Heart right ventricle (tissue), 16 donors: ENCODE measurements around the gene TBC1D20. TPM values are rescaled to one million over a fixed set of nuclear protein-coding genes. Genes with fewer than 3 reads are reported as not detected.

Experiments
- ATAC-seq, 8 donors: fragments of 200-7000 bp; cut with Tn5 transposase; one replicate each; pipeline ENCODE4 v1.9.1; 2020; ENCODE audit warnings: mild to moderate bottlenecking in 8 of 8, moderate library complexity in 8 of 8, moderate number of reproducible peaks in 1 of 8
- DNase-seq, 2 donors: peaks; one replicate each; pipeline ENCODE4 v3.0.0-alpha.2; 2020
- H3K27ac ChIP-seq, 10 donors: fragments of 200-600 bp; sonication (generic) in 2 of 10; one replicate each; pipeline versions ENCODE4 v1.5.0 to v1.8.0; 2020 to 2022; ENCODE audit warnings: mild to moderate bottlenecking in 3 of 10
- H3K27me3 ChIP-seq, 7 donors: fragments of 200-600 bp; one replicate each; pipeline ENCODE4 v1.8.0; 2021 to 2022; ENCODE audit warnings: mild to moderate bottlenecking in 2 of 7
- H3K36me3 ChIP-seq, 9 donors: fragments of 200-600 bp; sonication (generic) in 1 of 9; one replicate each; pipeline versions ENCODE4 v1.5.0 to v1.8.0; 2020 to 2022; ENCODE audit warnings: mild to moderate bottlenecking in 2 of 9
- H3K4me1 ChIP-seq, 9 donors: fragments of 200-600 bp; sonication (generic) in 1 of 9; one replicate each; pipeline versions ENCODE4 v1.5.0 to v1.8.0; 2020 to 2022; ENCODE audit warnings: mild to moderate bottlenecking in 4 of 9
- H3K4me3 ChIP-seq, 10 donors: fragments of 200-600 bp; sonication (generic) in 2 of 10; one replicate each; pipeline versions ENCODE4 v1.5.0 to v1.8.0; 2020 to 2022; ENCODE audit warnings: mild to moderate bottlenecking in 7 of 10, moderate library complexity in 2 of 10
- H3K9me3 ChIP-seq, 11 donors: fragments of 200-600 bp in 10 of 11; sonication (generic) in 2 of 11; one replicate each; pipeline versions ENCODE4 v1.5.0 to v1.8.0; 2013 to 2022; ENCODE audit warnings: mild to moderate bottlenecking in 2 of 11, control low read depth in 1 of 11, moderate library complexity in 1 of 11
- CTCF ChIP-seq, 9 donors: fragments of 200-600 bp; sonication (generic) in 2 of 9; IDR thresholded peaks; one replicate each; pipeline versions ENCODE4 v1.5.0 to v1.8.0; 2021 to 2022; ENCODE audit warnings: antibody characterized with exemption in 9 of 9, mild to moderate bottlenecking in 5 of 9, moderate library complexity in 1 of 9
- WGBS, 2 donors: extraction: QIAGEN DNeasy Blood & Tissue Kit; methylation state at CpG; one replicate each; pipeline ENCODE4 v1.1.7; 2013; ENCODE audit warnings: inconsistent platforms in 1 of 2; 5-methylcytosine and 5-hydroxymethylcytosine counted together
- intact Hi-C, 10 donors: fragments of 100-400 bp; cut with DNase I; formaldehyde crosslinking; loops; one replicate each; pipeline versions ENCODE4 v1.11.1 to v1.14.2; 2022
- polyA plus RNA-seq, 2 donors: library from polyadenylated mRNA; stranded (reverse); fragments of 200-250 nt; gene quantifications; one replicate each; pipeline ENCODE4 v1.2.3, GENCODE V29; 2013
- total RNA-seq, 10 donors: library from RNA; stranded (reverse); fragmentation: NEBNext Ultra II Directional in 3 of 10; extraction: Animal tissue kit (Norgen Biotek cat#: 25700) in 3 of 10; gene quantifications; one replicate each; pipeline versions ENCODE4 v1.2.1 to v1.2.4, GENCODE V29; 2021 to 2023
- donor health status: Arrhythmogenic right ventricular cardiomyopathy.
- donor health status: ischemic (EF 13 %, LVEDD 7.1; RV severe dilation, severe dysfunction).
- donor health status: healthy with polysubstance abuse.
- donor health status: DM: no; HTN: yes; CAD: no.
- donor health status: DM: no; HTN: no; CAD: no.
- donor health status: ischemic (EF 25% LVEDD 6.9; RV normal size, moderate dysfunction).
- donor health status: ischemic (EF 25% LVEDD 5.7; RV mildly dilated, moderate dysfunction).
- donor health status: healthy.
- donor health status: DM: yes; HTN: yes; CAD: no.
- donor health status: Ischemic cardiomyopathy.
- donor health status: ischemic (EF 35%, LVEDD 5.7; RV mildly dilated, moderate dysfunction).
- donor health status: nonischemic (EF 11% LVEDD 7.7; RV severe dilation, severe dysfunction).
- donor health status: DM: yes; HTN: yes; CAD: no.
- donor health status: PGD.
- donor health status: ischemic (EF 29% LVEDD 5.4; RV normal size, mild dysfunction).
- donor health status: nonischemic (EF 23%, LVEDD 6.1; RV moderate dilation, normal function).

TBC1D20 gene
- total and polyA plus RNA-seq, 12 donors = 12.9 to 28.2 (median 22.9) TPM

- H3K36me3 ChIP-seq = peaks cover 0 to 79% (median 37%) of the 10 kb centered on the region in 9 donors
- DNase-seq (no peak), ATAC-seq (no peak)
- peaks cover 0 to 26% (median 8%) of the 10 kb centered on the region in 9 donors for H3K4me1 ChIP-seq
- TF ChIP-seq CTCF (IDR thresholded peaks at IDR 0.05) = no peak
- intact Hi-C loops = loop anchor here in 1 of 10 donors (10.0 kb wide), 1 partner anchor 56 kb away; no protein-coding TSS in a partner anchor
- H3K27ac ChIP-seq = no peak overlapping the region
- no peaks in the 10 kb centered on the region for H3K27me3 ChIP-seq
- 72 to 77% methylated on average over 1 of the region's 1 CpG for WGBS, 2 donors
- no peak overlapping the region for H3K4me3 ChIP-seq
- H3K9me3 ChIP-seq = no peaks in the 10 kb centered on the region
These were observed 18.8 kb upstream of the TBC1D20 start for GRCh38 chr20:481167-481566.

DNA sequence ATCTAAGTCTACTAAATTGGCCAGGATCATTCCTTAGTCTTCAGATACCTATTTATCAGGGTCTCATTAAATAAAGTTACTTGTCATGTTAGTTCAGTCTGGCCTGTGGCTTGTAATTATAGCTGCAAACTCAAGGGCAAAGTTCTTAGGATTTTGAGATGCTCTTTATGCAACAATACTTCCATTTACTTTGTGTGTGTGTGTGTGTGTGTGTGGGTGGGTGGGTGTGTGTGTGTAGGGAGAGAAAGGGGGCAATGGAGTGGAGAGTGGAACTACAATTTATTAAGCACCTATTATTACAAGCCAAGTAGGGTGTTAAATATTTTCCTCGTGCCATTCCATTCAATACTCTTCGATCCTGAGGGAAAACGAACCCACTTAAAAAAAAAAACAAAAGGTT, 17.7 kb upstream of the TBC1D20 start:
- TF ChIP-seq CTCF (IDR thresholded peaks at IDR 0.05) = no peak
- ATAC-seq (no peak), DNase-seq (no peak)
- Histone ChIP-seq H3K4me1 (peaks cover 0 to 26% (median 8%) of the 10 kb centered on the region in 9 donors), H3K4me3 (no peak overlapping the region), H3K27ac (no peak overlapping the region), H3K9me3 (no peaks in the 10 kb centered on the region), H3K27me3 (no peaks in the 10 kb centered on the region), H3K36me3 (peaks cover 0 to 72% (median 27%) of the 10 kb centered on the region in 9 donors)
- 55 to 72% methylated on average over 3 of the region's 3 CpGs for WGBS, 2 donors
- intact Hi-C loops = loop anchor here in 1 of 10 donors (10.0 kb wide), 1 partner anchor 55 kb away; no protein-coding TSS in a partner anchor

DNA sequence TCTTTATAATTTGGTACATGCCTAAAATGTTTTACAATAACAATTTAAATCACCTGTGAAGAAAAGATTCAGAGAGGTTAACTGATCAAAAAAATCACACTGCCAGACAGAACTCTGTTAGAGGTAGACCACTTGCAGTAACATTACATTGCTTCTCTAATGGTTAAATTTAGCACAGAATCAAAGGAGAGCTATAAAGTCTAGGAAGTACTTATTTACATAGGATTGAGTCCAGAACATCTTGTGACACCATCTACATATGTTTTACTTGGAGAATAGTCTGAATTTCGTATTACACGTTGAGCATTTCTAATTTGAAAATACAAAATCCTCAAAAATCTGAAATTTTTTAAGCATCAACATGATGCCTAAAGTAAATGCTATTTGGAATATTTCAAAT, 17.2 kb upstream of the TBC1D20 start:
- Histone ChIP-seq H3K27ac (no peak overlapping the region), H3K27me3 (no peaks in the 10 kb centered on the region), H3K36me3 (peaks cover 0 to 67% (median 26%) of the 10 kb centered on the region in 9 donors), H3K4me3 (no peak overlapping the region), H3K4me1 (peaks cover 0 to 25% (median 8%) of the 10 kb centered on the region in 9 donors), H3K9me3 (no peaks in the 10 kb centered on the region)
- intact Hi-C loops = loop anchor here (1.0 to 10.0 kb wide), 8 partner anchors 72 to 255 kb away; partner anchors contain the start of gene RBCK1 (in 3 of the 10)
- WGBS, 2 donors = 68 to 80% methylated on average over 2 of the region's 2 CpGs
- no peak for ATAC-seq
- TF ChIP-seq CTCF (IDR thresholded peaks at IDR 0.05) = no peak
- DNase-seq = no peak

- DNase-seq = peak in 1 of 2 donors; percentile 24
- no peaks in the 10 kb centered on the region for H3K27me3 ChIP-seq
- no peak overlapping the region for H3K4me3 ChIP-seq
- H3K4me1 ChIP-seq = peaks cover 0 to 20% (median 8%) of the 10 kb centered on the region in 9 donors
- ATAC-seq = peak in 6 of 8 donors; percentile 15 to 56 (median 42)
- TF ChIP-seq CTCF (IDR thresholded peaks at IDR 0.05) = peak; percentile 43 to 76 (median 67)
- 47 to 53% methylated on average over 3 of the region's 3 CpGs for WGBS, 2 donors
- H3K36me3 ChIP-seq = peaks cover 0 to 62% (median 25%) of the 10 kb centered on the region in 9 donors
- no peaks in the 10 kb centered on the region for H3K9me3 ChIP-seq
- intact Hi-C loops = loop anchor here (1.0 to 10.0 kb wide), 8 partner anchors 72 to 256 kb away; partner anchors contain the start of gene RBCK1 (in 3 of the 10)
- no peak overlapping the region for H3K27ac ChIP-seq
These were observed 16.7 kb upstream of the TBC1D20 start for GRCh38 chr20:478949-479429.
